MCF 10A (cell line): ENCODE results near the gene MAPT. TPM values are rescaled to one million over a fixed set of nuclear protein-coding genes. Genes with fewer than 3 reads are reported as not detected.

Experiments used
- BruUV-seq: library from RNA; stranded (reverse); fragments of 400-500 nt; replicated peaks from 2 replicates; lab custom pipeline; 2021; lab: Mats Ljungman, UMichigan
- CTCF ChIA-PET: fragments of 300-600 bp; sonication (Branson Sonifier 250); formaldehyde crosslinking; extraction: SDS; loops from one replicate; lab custom pipeline; 2021; ENCODE audit warnings: antibody characterized with exemption, inconsistent platforms; lab: Yijun Ruan, JAX
- POLR2A ChIA-PET: fragments of 300-600, 350-650 bp; sonication (Branson Sonifier 250); formaldehyde crosslinking; extraction: SDS; loops from one replicate; lab custom pipeline; 2020; ENCODE audit warnings: antibody characterized with exemption, inconsistent platforms; lab: Yijun Ruan, JAX
- DNase-seq: peaks from one replicate; pipeline ENCODE4 v3.0.0-alpha.2; 2018; ENCODE audit not compliant: unreplicated experiment
- H3K27ac Mint-ChIP-seq: one replicate; pipeline ENCODE4 v1.8.0; 2022; ENCODE audit warnings: mild to moderate bottlenecking, low read depth, mixed read lengths; ENCODE audit not compliant: unreplicated experiment
- H3K27me3 Mint-ChIP-seq: one replicate; pipeline ENCODE4 v1.8.0; 2022; ENCODE audit warnings: mixed read lengths; ENCODE audit not compliant: insufficient read depth, unreplicated experiment
- H3K36me3 Mint-ChIP-seq: one replicate; pipeline ENCODE4 v1.8.0; 2022; ENCODE audit warnings: mild to moderate bottlenecking, moderate library complexity, mixed read lengths; ENCODE audit not compliant: insufficient read depth, unreplicated experiment
- H3K4me1 Mint-ChIP-seq: one replicate; pipeline ENCODE4 v1.8.0; 2022; ENCODE audit warnings: mixed read lengths; ENCODE audit not compliant: insufficient read depth, unreplicated experiment
- H3K4me3 Mint-ChIP-seq: one replicate; pipeline ENCODE4 v1.8.0; 2022; ENCODE audit warnings: mild to moderate bottlenecking, moderate library complexity, mixed read lengths; ENCODE audit not compliant: unreplicated experiment
- H3K9me3 Mint-ChIP-seq: one replicate; pipeline ENCODE4 v1.8.0; 2022; ENCODE audit warnings: mixed read lengths; ENCODE audit not compliant: unreplicated experiment
- intact Hi-C: fragments of 100-400 bp; cut with micrococcal nuclease; formaldehyde crosslinking; loops from 2 replicates; pipeline ENCODE4 v1.14.1; 2022
- total RNA-seq: library from RNA; stranded (reverse); gene quantifications from 2 replicates; pipeline ENCODE4 v1.2.3, GENCODE V29; 2022
- TF ChIP-seq, protein P1 (sequence below): fragments of 200-600 bp; IDR thresholded peaks from one replicate; pipeline ENCODE4 v1.8.0; 2022; ENCODE audit warnings: antibody characterized with exemption, mild to moderate bottlenecking; ENCODE audit not compliant: unreplicated experiment

The MAPT gene
- total RNA-seq, 1 experiment from 2014 or later, result 0.42 TPM

DNA sequence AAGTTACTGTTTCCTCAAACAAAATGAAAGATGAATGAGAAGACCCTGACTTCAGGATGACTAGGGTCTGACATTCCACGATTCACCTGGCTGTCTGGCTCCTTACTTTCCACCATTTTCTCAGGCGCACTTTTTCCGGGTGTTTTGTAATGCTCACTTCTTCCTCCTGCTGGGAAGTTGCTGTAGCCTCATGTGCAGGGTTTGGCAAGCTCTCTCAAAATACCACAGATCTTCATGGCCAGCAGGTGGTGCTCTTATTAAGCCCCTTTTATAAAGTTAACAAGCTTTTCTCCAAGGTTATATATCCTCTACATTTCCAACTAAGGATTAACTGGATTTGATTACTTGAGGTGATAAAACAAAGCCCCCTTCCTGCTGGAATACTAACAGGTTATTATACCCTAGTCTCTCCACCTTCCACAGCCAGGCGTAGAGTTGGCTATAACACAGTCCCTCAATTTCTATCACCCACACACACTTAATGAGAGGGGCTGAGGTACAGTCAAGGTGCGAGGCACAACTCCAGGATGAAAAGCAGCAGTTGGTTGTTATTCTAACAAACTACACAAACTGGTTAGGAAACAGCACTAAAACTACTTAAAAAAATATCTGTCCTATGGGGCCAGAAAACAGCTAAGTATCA is 150.1 kb downstream of the MAPT start:
- intact Hi-C loops, result loop anchor here (1.0 to 2.0 kb wide), 4 partner anchors 42 to 169 kb away; no protein-coding TSS in a partner anchor
- H3K27me3 Mint-ChIP-seq, result no peaks in the 10 kb centered on the region
- no peak overlapping the region for H3K4me3 Mint-ChIP-seq
- CTCF ChIA-PET, result interaction anchor here (0.6 to 3.3 kb wide), 27 partner anchors 9 to 465 kb away, joined by 3 to 16 read pairs (median 5); partner anchors contain the start of gene KANSL1
- TF ChIP-seq, protein P1, sequence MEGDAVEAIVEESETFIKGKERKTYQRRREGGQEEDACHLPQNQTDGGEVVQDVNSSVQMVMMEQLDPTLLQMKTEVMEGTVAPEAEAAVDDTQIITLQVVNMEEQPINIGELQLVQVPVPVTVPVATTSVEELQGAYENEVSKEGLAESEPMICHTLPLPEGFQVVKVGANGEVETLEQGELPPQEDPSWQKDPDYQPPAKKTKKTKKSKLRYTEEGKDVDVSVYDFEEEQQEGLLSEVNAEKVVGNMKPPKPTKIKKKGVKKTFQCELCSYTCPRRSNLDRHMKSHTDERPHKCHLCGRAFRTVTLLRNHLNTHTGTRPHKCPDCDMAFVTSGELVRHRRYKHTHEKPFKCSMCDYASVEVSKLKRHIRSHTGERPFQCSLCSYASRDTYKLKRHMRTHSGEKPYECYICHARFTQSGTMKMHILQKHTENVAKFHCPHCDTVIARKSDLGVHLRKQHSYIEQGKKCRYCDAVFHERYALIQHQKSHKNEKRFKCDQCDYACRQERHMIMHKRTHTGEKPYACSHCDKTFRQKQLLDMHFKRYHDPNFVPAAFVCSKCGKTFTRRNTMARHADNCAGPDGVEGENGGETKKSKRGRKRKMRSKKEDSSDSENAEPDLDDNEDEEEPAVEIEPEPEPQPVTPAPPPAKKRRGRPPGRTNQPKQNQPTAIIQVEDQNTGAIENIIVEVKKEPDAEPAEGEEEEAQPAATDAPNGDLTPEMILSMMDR, result peak; percentile 70
- peak overlapping the region; percentile 61 for H3K27ac Mint-ChIP-seq
- POLR2A ChIA-PET, result interaction anchor here (0.7 to 5.3 kb wide), 11 partner anchors 9 to 224 kb away, joined by 3 to 30 read pairs (median 3); partner anchors contain the start of gene KANSL1
- DNase-seq, result peak; percentile 86
- BruUV-seq, result no TSS peak
- peaks cover 96% of the 10 kb centered on the region for H3K36me3 Mint-ChIP-seq
- peaks cover 21% of the 10 kb centered on the region for H3K4me1 Mint-ChIP-seq
- H3K9me3 Mint-ChIP-seq, result no peaks in the 10 kb centered on the region

DNA sequence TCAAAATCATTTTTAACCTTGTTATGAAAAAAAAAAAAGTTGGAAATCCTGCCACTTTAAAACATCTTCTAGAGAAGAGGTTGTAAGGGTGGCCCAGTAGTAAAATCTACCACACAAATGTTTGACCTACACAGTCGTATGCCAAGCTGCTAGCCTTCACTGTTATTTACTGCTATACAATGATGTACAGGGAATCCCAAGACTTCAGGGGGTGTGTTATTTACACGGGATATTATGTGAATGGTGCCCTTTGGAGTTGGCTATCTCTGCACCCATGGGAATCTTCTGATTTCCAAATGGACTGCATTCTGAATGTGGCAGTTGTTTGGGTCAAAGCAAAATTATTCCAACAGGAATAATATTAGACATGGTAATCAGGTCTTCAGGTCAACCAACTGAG is 150.6 kb downstream of the MAPT start:
- POLR2A ChIA-PET, result interaction anchor here (0.9 to 5.3 kb wide), 9 partner anchors 10 to 168 kb away, joined by 3 to 30 read pairs (median 4); partner anchors contain the start of gene KANSL1
- no TSS peak for BruUV-seq
- TF ChIP-seq, protein P1, result no peak
- H3K4me3 Mint-ChIP-seq, result no peak overlapping the region
- CTCF ChIA-PET, result interaction anchor here (0.6 to 3.3 kb wide), 20 partner anchors 8 to 466 kb away, joined by 3 to 16 read pairs (median 6); partner anchors contain the start of gene KANSL1
- H3K36me3 Mint-ChIP-seq, result peaks cover 96% of the 10 kb centered on the region
- peaks cover 21% of the 10 kb centered on the region for H3K4me1 Mint-ChIP-seq
- H3K27me3 Mint-ChIP-seq, result no peaks in the 10 kb centered on the region
- no peaks in the 10 kb centered on the region for H3K9me3 Mint-ChIP-seq
- no peak overlapping the region for H3K27ac Mint-ChIP-seq
- DNase-seq, result no peak
- intact Hi-C loops, result loop anchor here (1.0 to 2.0 kb wide), 4 partner anchors 42 to 168 kb away; no protein-coding TSS in a partner anchor

DNA sequence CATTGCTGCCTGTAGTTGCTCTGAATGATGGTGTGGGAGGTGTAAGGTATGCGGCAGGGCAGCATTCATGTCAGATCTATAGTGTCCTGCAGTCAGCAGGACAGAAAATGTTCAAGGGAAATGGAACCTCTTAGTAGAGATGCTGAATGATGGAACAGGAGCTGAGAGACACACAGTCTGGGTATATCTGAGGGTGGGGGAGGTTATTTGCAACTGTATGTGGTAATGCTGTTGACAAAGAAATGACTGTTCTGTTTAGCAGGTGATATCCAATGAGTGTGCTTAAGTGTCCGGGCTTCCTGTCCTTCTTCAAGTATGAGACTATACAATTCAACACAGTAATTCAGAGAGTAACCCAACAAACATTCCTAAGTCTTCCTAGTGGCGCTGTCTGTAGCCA is 151.3 kb downstream of the MAPT start:
- POLR2A ChIA-PET, result interaction anchor here (3.0 to 5.3 kb wide), 2 partner anchors 12 to 147 kb away, joined by 12 to 30 read pairs; partner anchors contain the start of gene KANSL1
- Mint-ChIP-seq H3K4me1 (peaks cover 21% of the 10 kb centered on the region), H3K36me3 (peaks cover 96% of the 10 kb centered on the region), H3K4me3 (no peak overlapping the region), H3K27me3 (no peaks in the 10 kb centered on the region), H3K27ac (no peak overlapping the region), H3K9me3 (no peaks in the 10 kb centered on the region)
- TF ChIP-seq, protein P1, result no peak
- no peak for DNase-seq
- intact Hi-C loops, result loop anchor here (2.0 kb wide), 1 partner anchor 43 kb away; no protein-coding TSS in a partner anchor
- no TSS peak for BruUV-seq
- CTCF ChIA-PET, result interaction anchor here (0.6 to 2.6 kb wide), 8 partner anchors 10 to 169 kb away, joined by 4 to 16 read pairs (median 9); no protein-coding TSS in a partner anchor

DNA sequence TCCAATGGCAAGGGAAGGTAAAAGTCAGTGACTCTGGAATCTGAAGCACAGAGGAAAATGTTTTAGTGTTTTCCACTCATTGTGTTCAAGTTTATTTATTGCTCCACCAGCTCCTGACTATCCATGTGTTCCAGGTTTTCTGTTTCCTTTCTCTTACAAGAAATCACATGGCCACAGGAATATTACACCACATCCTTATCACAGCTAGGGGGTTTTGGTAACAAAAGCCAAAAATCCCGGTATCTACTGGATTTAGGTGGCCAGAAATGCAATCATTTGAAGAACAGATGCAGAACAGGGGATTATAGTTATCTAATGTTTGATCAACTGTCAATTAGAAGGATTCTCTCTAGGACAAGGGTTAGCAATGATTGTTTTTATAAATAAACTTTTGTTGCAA is 152.6 kb downstream of the MAPT start:
- BruUV-seq, result no TSS peak
- TF ChIP-seq, protein P1, result no peak
- H3K4me3 Mint-ChIP-seq, result no peak overlapping the region
- H3K9me3 Mint-ChIP-seq, result no peaks in the 10 kb centered on the region
- no peak for DNase-seq
- peaks cover 96% of the 10 kb centered on the region for H3K36me3 Mint-ChIP-seq
- H3K4me1 Mint-ChIP-seq, result peaks cover 25% of the 10 kb centered on the region
- POLR2A ChIA-PET, result interaction anchor here (1.9 to 5.3 kb wide), 2 partner anchors 10 to 146 kb away, joined by 6 to 30 read pairs; partner anchors contain the start of gene KANSL1
- CTCF ChIA-PET, result interaction anchor here (0.7 to 1.2 kb wide), 3 partner anchors 44 to 240 kb away, joined by 3 read pairs; no protein-coding TSS in a partner anchor
- H3K27me3 Mint-ChIP-seq, result no peaks in the 10 kb centered on the region
- intact Hi-C loops, result no loop called here
- no peak overlapping the region for H3K27ac Mint-ChIP-seq
